WTC11 (cell line): Measurements from ENCODE around the gene IQCE. TPM values are rescaled to one million over a fixed set of nuclear protein-coding genes. Genes with fewer than 3 reads are reported as not detected.
"Not testable (repeated sequence)": the region's sequence is repeated elsewhere in the genome, so short reads cannot be mapped to it uniquely, and the experiment has no call there.

Source experiments
- ATAC-seq: fragments of 200-7000 bp; cut with Tn5 transposase; 2 replicates; pipeline ENCODE4 v1.10.0; 2021; ENCODE audit warnings: mild to moderate bottlenecking, moderate library complexity
- CTCF ChIA-PET: fragments of 300-600 bp; sonication (Branson Sonifier 250); formaldehyde crosslinking; loops from one replicate; lab custom pipeline; 2021; ENCODE audit warnings: antibody characterized with exemption; lab: Charles Lee
- POLR2A ChIA-PET: fragments of 350-600 bp; sonication (Branson Sonifier 250); formaldehyde crosslinking; loops from one replicate; lab custom pipeline; 2021; ENCODE audit warnings: antibody characterized with exemption; lab: Charles Lee
- DNase-seq: peaks from one replicate; pipeline ENCODE4 v3.0.0; 2021; ENCODE audit warnings: low spot score
- H3K27ac Mint-ChIP-seq: 2 replicates; pipeline ENCODE4 v1.8.0; 2021; ENCODE audit warnings: mixed read lengths
- H3K27me3 Mint-ChIP-seq: 2 replicates; pipeline ENCODE4 v1.8.0; 2021; ENCODE audit warnings: low read depth, mild to moderate bottlenecking, moderate library complexity, mixed read lengths
- H3K36me3 Mint-ChIP-seq: 2 replicates; pipeline ENCODE4 v1.8.0; 2021; ENCODE audit warnings: mixed read lengths
- H3K4me1 Mint-ChIP-seq: 2 replicates; pipeline ENCODE4 v1.8.0; 2022; ENCODE audit warnings: mixed read lengths
- H3K4me3 Mint-ChIP-seq: 2 replicates; pipeline ENCODE4 v1.8.0; 2021; ENCODE audit warnings: mild to moderate bottlenecking, moderate library complexity, mixed read lengths
- H3K9me3 Mint-ChIP-seq: 2 replicates; pipeline ENCODE4 v1.8.0; 2021; ENCODE audit warnings: mixed read lengths
- ATF6 ChIP-seq: sonication (generic); formaldehyde crosslinking; IDR thresholded peaks from 2 replicates; pipeline ENCODE4 v1.8.1; 2023; ENCODE audit warnings: mild to moderate bottlenecking, missing genetic modification reagents
- CREM ChIP-seq: sonication (generic); formaldehyde crosslinking; IDR thresholded peaks from 2 replicates; pipeline ENCODE4 v1.8.1; 2022; ENCODE audit warnings: mild to moderate bottlenecking, missing genetic modification reagents, moderate library complexity
- FOXP1 ChIP-seq: sonication (generic); formaldehyde crosslinking; IDR thresholded peaks from 2 replicates; pipeline ENCODE4 v1.8.0; 2022; ENCODE audit warnings: missing genetic modification reagents, mild to moderate bottlenecking, moderate library complexity, borderline replicate concordance
- MXD4 ChIP-seq: fragments of 250-450 bp; sonication (Bioruptor Pico); IDR thresholded peaks from 2 replicates; pipeline ENCODE4 v1.8.0; 2021; ENCODE audit warnings: mild to moderate bottlenecking, moderate library complexity, borderline replicate concordance
- NFE2L1 ChIP-seq: sonication (generic); formaldehyde crosslinking; IDR thresholded peaks from 2 replicates; pipeline ENCODE4 v1.8.1; 2023; ENCODE audit warnings: missing genetic modification reagents
- NR2C2 ChIP-seq: sonication (generic); formaldehyde crosslinking; IDR thresholded peaks from 2 replicates; pipeline ENCODE4 v1.8.0; 2022; ENCODE audit warnings: mild to moderate bottlenecking, missing genetic modification reagents
- RELA ChIP-seq: sonication (generic); formaldehyde crosslinking; IDR thresholded peaks from 2 replicates; pipeline ENCODE4 v1.8.1; 2022; ENCODE audit warnings: missing genetic modification reagents, mild to moderate bottlenecking, borderline replicate concordance
- SMAD4 ChIP-seq: sonication (generic); formaldehyde crosslinking; IDR thresholded peaks from 2 replicates; pipeline ENCODE4 v1.8.0; 2022; ENCODE audit warnings: mild to moderate bottlenecking, missing genetic modification reagents
- TCF7 ChIP-seq: sonication (generic); formaldehyde crosslinking; IDR thresholded peaks from 2 replicates; pipeline ENCODE4 v1.8.0; 2022; ENCODE audit warnings: mild to moderate bottlenecking, low read depth, missing genetic modification reagents, moderate library complexity
- TEAD1 ChIP-seq: sonication (generic); formaldehyde crosslinking; IDR thresholded peaks from 2 replicates; pipeline ENCODE4 v1.8.0; 2022; ENCODE audit warnings: mild to moderate bottlenecking, missing genetic modification reagents
- USF2 ChIP-seq: sonication (generic); formaldehyde crosslinking; IDR thresholded peaks from 2 replicates; pipeline ENCODE4 v1.8.1; 2023; ENCODE audit warnings: mild to moderate bottlenecking, missing genetic modification reagents, moderate library complexity
- ZNF263 ChIP-seq: sonication (generic); formaldehyde crosslinking; IDR thresholded peaks from 2 replicates; pipeline ENCODE4 v1.8.1; 2022; ENCODE audit warnings: low read depth, mild to moderate bottlenecking, moderate library complexity, missing genetic modification reagents
- ZNF416 ChIP-seq: fragments of 250-450 bp; sonication (Bioruptor Pico); IDR thresholded peaks from 2 replicates; pipeline ENCODE4 v1.9.0; 2021; ENCODE audit warnings: mild to moderate bottlenecking, inconsistent platforms
- ZSCAN18 ChIP-seq: fragments of 250-450 bp; sonication (Bioruptor Pico); IDR thresholded peaks from 2 replicates; pipeline ENCODE4 v2.1.2; 2022; ENCODE audit warnings: mild to moderate bottlenecking, moderate library complexity
- total RNA-seq: library from RNA; stranded (reverse); gene quantifications from 3 replicates; pipeline ENCODE4 v1.2.3, GENCODE V29; 2021

IQCE gene
- total RNA-seq, 1 experiment from 2014 or later, result 4.4 TPM

GRCh38 chr7:2607122-2607922 is 48.5 kb downstream of the IQCE start (continued):
- no peak for TF ChIP-seq USF2 (CRISPR knock-in tag)

GRCh38 chr7:2607923-2608904 is 49.4 kb downstream of the IQCE start:
- no peak for DNase-seq
- ATAC-seq, result no peak
- Mint-ChIP-seq H3K9me3 (no peaks in the 10 kb centered on the region), H3K36me3 (no peaks in the 10 kb centered on the region), H3K27me3 (no peaks in the 10 kb centered on the region), H3K27ac (peak overlapping the region; percentile 71), H3K4me1 (peaks cover 16% of the 10 kb centered on the region), H3K4me3 (no peak overlapping the region)
- CTCF ChIA-PET, result interaction anchor here (0.6 to 2.1 kb wide), 46 partner anchors 7 to 536 kb away, joined by 3 to 37 read pairs (median 5); partner anchors contain the start of genes BRAT1 and TTYH3
- TF ChIP-seq RELA (CRISPR knock-in tag) (no peak), SMAD4 (CRISPR knock-in tag) (no peak), NFE2L1 (no peak), ZSCAN18 (CRISPR knock-in tag) (no peak), MXD4 (CRISPR knock-in tag) (no peak), ZNF416 (no peak), ZNF263 (CRISPR knock-in tag) (no peak), FOXP1 (CRISPR knock-in tag) (no peak), CREM (CRISPR knock-in tag) (no peak)
- POLR2A ChIA-PET, result interaction anchor here (0.8 to 1.1 kb wide), 4 partner anchors 14 to 157 kb away, joined by 3 to 8 read pairs (median 4); no protein-coding TSS in a partner anchor

- POLR2A ChIA-PET, result interaction anchor here (0.8 to 1.1 kb wide), 4 partner anchors 13 to 158 kb away, joined by 3 to 8 read pairs (median 4); no protein-coding TSS in a partner anchor
Observed at GRCh38 chr7:2608921-2609411, 50.2 kb downstream of the IQCE start.

GRCh38 chr7:2609646-2610045 is 50.9 kb downstream of the IQCE start:
- CTCF ChIA-PET, result interaction anchor here (0.7 to 2.1 kb wide), 27 partner anchors 7 to 158 kb away, joined by 3 to 37 read pairs (median 9); partner anchors contain the start of genes BRAT1 and TTYH3
- ATAC-seq, result not testable (repeated sequence)

More at GRCh38 chr7:2608921-2609411, 50.2 kb downstream of the IQCE start:
- Mint-ChIP-seq H3K4me3 (no peak overlapping the region), H3K36me3 (no peaks in the 10 kb centered on the region), H3K9me3 (no peaks in the 10 kb centered on the region), H3K27me3 (no peaks in the 10 kb centered on the region), H3K27ac (peak overlapping the region; percentile 22; the same call in 1 of the 2 replicates), H3K4me1 (peaks cover 20% of the 10 kb centered on the region)
- DNase-seq (peak; percentile 73), ATAC-seq (peak; percentile 63)
- TF ChIP-seq TCF7 (CRISPR knock-in tag), result no peak
- no peak for TF ChIP-seq TEAD1 (CRISPR knock-in tag)
- no peak for TF ChIP-seq ATF6 (CRISPR knock-in tag)
- TF ChIP-seq NR2C2 (CRISPR knock-in tag), result no peak
- CTCF ChIA-PET, result interaction anchor here (0.6 to 2.1 kb wide), 46 partner anchors 8 to 535 kb away, joined by 3 to 37 read pairs (median 5); partner anchors contain the start of genes BRAT1 and TTYH3

More at GRCh38 chr7:2609646-2610045, 50.9 kb downstream of the IQCE start:
- H3K9me3 Mint-ChIP-seq, DNase-seq, H3K4me3 Mint-ChIP-seq, H3K27me3 Mint-ChIP-seq, H3K36me3 Mint-ChIP-seq: not testable (repeated sequence)
- Mint-ChIP-seq H3K27ac (peak overlapping the region; percentile 5), H3K4me1 (peaks cover 20% of the 10 kb centered on the region)
- POLR2A ChIA-PET, result interaction anchor here (1.1 kb wide), 1 partner anchor 12 kb away, joined by 8 read pairs; no protein-coding TSS in a partner anchor
